ENCODE data around the gene RPL3. TPM values are rescaled to one million over a fixed set of nuclear protein-coding genes. Genes with fewer than 3 reads are reported as not detected.
A peak's percentile ranks its signal among the peaks of the same experiment; 100 is the strongest.

Gene RPL3
- total RNA-seq, 2 experiments from 2014 or later = 3,164 to 3,255 TPM

GRCh38 chr22:39276440-39277141 lies 42.8 kb downstream of the RPL3 start:
- no peaks in the 10 kb centered on the region for H3K4me1 Mint-ChIP-seq
- no peaks in the 10 kb centered on the region for H3K9me3 Mint-ChIP-seq
- no peaks in the 10 kb centered on the region for H3K36me3 Mint-ChIP-seq
- no peak overlapping the region for H3K27ac Mint-ChIP-seq
- H3K4me3 Mint-ChIP-seq = no peak overlapping the region
- DNase-seq = no peak
- H3K27me3 Mint-ChIP-seq = peaks cover 9% of the 10 kb centered on the region

- no peak for DNase-seq
- Mint-ChIP-seq H3K4me1 (no peaks in the 10 kb centered on the region), H3K27me3 (peaks cover 9% of the 10 kb centered on the region), H3K36me3 (no peaks in the 10 kb centered on the region), H3K9me3 (no peaks in the 10 kb centered on the region), H3K27ac (no peak overlapping the region), H3K4me3 (no peak overlapping the region)
Measured at GRCh38 chr22:39275814-39276439, 43.5 kb downstream of the RPL3 start.

GRCh38 chr22:39273950-39274887 lies 45.2 kb downstream of the RPL3 start:
- Mint-ChIP-seq H3K27me3 (peaks cover 6% of the 10 kb centered on the region), H3K4me3 (no peak overlapping the region), H3K4me1 (no peaks in the 10 kb centered on the region)

DNA sequence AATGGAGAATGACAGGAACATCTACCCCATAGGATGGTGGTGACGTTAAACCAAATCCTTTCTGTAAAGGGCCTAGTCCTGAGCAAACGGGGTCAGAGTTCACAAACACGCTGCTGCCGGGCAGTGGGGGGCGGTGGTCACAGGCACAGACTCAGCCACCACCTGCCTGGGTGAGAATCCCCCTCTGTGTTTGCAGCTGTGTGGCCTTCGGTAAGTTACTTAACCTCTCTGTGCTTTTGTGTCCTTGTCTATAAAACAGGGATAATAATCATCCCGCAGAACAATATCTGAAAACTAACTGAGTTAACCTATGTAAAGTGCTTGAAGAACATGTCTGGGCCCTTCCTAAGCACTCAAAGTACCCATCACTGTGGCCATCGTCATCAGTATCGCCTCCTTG lies 48.6 kb downstream of the RPL3 start:
- no peak for DNase-seq
- no peak overlapping the region for H3K27ac Mint-ChIP-seq
- H3K4me3 Mint-ChIP-seq = no peak overlapping the region
- no peaks in the 10 kb centered on the region for H3K36me3 Mint-ChIP-seq
- H3K27me3 Mint-ChIP-seq = no peaks in the 10 kb centered on the region
- H3K9me3 Mint-ChIP-seq = no peaks in the 10 kb centered on the region
- peaks cover 7% of the 10 kb centered on the region for H3K4me1 Mint-ChIP-seq

More at GRCh38 chr22:39273950-39274887, 45.2 kb downstream of the RPL3 start:
- no peak for DNase-seq
- H3K36me3 Mint-ChIP-seq = no peaks in the 10 kb centered on the region
- H3K27ac Mint-ChIP-seq = no peak overlapping the region
- no peaks in the 10 kb centered on the region for H3K9me3 Mint-ChIP-seq

- H3K9me3 Mint-ChIP-seq = no peaks in the 10 kb centered on the region
- H3K27ac Mint-ChIP-seq = no peak overlapping the region
- H3K4me1 Mint-ChIP-seq = peaks cover 7% of the 10 kb centered on the region
- H3K36me3 Mint-ChIP-seq = no peaks in the 10 kb centered on the region
- H3K27me3 Mint-ChIP-seq = no peaks in the 10 kb centered on the region
- no peak for DNase-seq
- no peak overlapping the region for H3K4me3 Mint-ChIP-seq
Measured at GRCh38 chr22:39270280-39270679, 49.1 kb downstream of the RPL3 start.

- DNase-seq = no peak
- Mint-ChIP-seq H3K9me3 (no peaks in the 10 kb centered on the region), H3K36me3 (no peaks in the 10 kb centered on the region), H3K4me3 (no peak overlapping the region), H3K27ac (no peak overlapping the region), H3K27me3 (no peaks in the 10 kb centered on the region), H3K4me1 (peaks cover 7% of the 10 kb centered on the region)
Measured at GRCh38 chr22:39269095-39269790, 50.2 kb downstream of the RPL3 start.

- no peak for DNase-seq
- H3K27me3 Mint-ChIP-seq = no peaks in the 10 kb centered on the region
- no peaks in the 10 kb centered on the region for H3K9me3 Mint-ChIP-seq
- no peak overlapping the region for H3K27ac Mint-ChIP-seq
- no peaks in the 10 kb centered on the region for H3K36me3 Mint-ChIP-seq
- H3K4me3 Mint-ChIP-seq = no peak overlapping the region
- H3K4me1 Mint-ChIP-seq = peaks cover 9% of the 10 kb centered on the region
Measured at GRCh38 chr22:39268645-39269044, 50.8 kb downstream of the RPL3 start.

GRCh38 chr22:39267974-39268373 lies 51.4 kb downstream of the RPL3 start:
- DNase-seq = no peak
- no peaks in the 10 kb centered on the region for H3K36me3 Mint-ChIP-seq
- no peaks in the 10 kb centered on the region for H3K9me3 Mint-ChIP-seq
- H3K27me3 Mint-ChIP-seq = no peaks in the 10 kb centered on the region
- H3K4me3 Mint-ChIP-seq = no peak overlapping the region
- no peak overlapping the region for H3K27ac Mint-ChIP-seq
- peaks cover 9% of the 10 kb centered on the region for H3K4me1 Mint-ChIP-seq

DNA sequence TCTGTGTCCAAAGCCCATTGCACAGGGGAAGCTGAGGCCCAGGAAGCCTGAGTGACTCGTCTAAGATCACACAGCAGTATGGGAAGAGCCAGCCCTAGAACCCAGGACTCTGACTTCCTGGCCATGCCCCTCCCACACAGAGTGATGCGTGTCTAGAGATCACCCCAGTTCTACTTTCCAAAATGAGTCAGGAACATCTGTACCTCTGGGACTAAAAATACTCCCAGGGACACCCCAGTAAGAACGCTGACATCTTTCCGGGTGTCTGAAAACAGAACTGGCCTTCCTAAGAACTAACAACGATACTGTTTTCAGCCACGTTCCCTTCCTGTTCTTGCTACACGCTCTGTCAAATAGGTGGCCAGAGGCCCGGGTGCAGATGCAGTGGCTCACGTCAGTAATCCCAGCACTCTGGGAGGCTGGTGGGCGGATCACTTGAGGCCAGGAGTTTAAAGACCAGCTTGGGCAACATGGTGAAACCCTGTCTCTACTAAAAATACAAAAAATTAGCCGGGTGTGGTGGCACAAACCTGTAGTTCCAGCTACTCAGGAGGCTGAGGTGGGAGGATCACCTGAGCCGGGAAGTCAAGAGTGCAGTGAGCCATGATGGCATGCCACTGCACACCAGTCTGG lies 52.9 kb downstream of the RPL3 start:
- Mint-ChIP-seq H3K9me3 (peaks cover 4% of the 10 kb centered on the region), H3K27ac (peak overlapping the region; percentile 60), H3K27me3 (no peaks in the 10 kb centered on the region), H3K4me1 (peaks cover 9% of the 10 kb centered on the region), H3K36me3 (no peaks in the 10 kb centered on the region), H3K4me3 (no peak overlapping the region)
- DNase-seq = no peak

- no peak for DNase-seq
- Mint-ChIP-seq H3K4me3 (no peak overlapping the region), H3K27ac (no peak overlapping the region), H3K36me3 (no peaks in the 10 kb centered on the region), H3K9me3 (peaks cover 8% of the 10 kb centered on the region), H3K27me3 (no peaks in the 10 kb centered on the region), H3K4me1 (peaks cover 9% of the 10 kb centered on the region)
Measured at GRCh38 chr22:39265143-39265886, 54.1 kb downstream of the RPL3 start.

DNA sequence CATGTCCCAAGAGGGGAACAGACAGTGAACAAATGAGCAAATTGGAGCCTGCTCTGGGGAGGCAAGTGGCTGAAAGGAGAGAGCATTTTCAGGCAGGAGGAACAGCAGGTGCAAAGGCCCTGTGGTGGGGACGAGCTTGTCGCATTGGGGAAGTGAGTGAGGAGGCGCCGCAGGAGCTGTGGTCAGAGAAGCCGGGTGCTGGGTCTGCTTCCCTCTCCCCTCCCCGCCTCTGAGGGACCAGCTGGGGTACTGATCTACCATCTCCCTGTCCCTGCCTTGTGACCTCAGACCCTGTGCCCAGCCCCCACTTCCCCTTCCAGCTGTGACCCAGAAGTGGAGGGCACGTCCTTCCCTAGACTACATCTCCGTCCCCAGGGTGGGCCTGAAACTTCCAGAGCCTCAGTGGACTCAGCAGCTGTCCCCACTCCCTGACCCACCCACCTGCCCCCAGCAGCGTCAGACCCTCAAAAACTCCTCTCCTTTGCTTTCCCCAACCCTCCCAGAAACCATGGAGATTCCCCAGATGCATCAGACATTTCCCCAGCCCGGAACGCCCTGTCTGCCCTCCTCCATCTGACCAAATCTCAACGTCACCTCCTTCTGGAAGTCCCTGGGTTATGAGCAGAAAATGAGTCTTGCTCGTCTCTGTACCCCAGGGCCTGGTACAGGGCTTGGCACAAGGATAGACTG lies 54.9 kb downstream of the RPL3 start:
- Mint-ChIP-seq H3K4me3 (no peak overlapping the region), H3K27me3 (no peaks in the 10 kb centered on the region), H3K36me3 (no peaks in the 10 kb centered on the region), H3K4me1 (peaks cover 9% of the 10 kb centered on the region), H3K9me3 (peaks cover 8% of the 10 kb centered on the region), H3K27ac (no peak overlapping the region)
- no peak for DNase-seq

- H3K9me3 Mint-ChIP-seq = peaks cover 8% of the 10 kb centered on the region
- no peaks in the 10 kb centered on the region for H3K27me3 Mint-ChIP-seq
- no peak overlapping the region for H3K27ac Mint-ChIP-seq
- H3K4me3 Mint-ChIP-seq = no peak overlapping the region
- no peak for DNase-seq
- no peaks in the 10 kb centered on the region for H3K36me3 Mint-ChIP-seq
- H3K4me1 Mint-ChIP-seq = peaks cover 9% of the 10 kb centered on the region
Measured at GRCh38 chr22:39263626-39264348, 55.6 kb downstream of the RPL3 start.
